AG08395 (cell line): ENCODE data around the gene LRRC38.
"Not testable (repeated sequence)": the region's sequence is repeated elsewhere in the genome, so short reads cannot be mapped to it uniquely, and the experiment has no call there.

Source experiments
- DNase-seq: peaks from one replicate; pipeline ENCODE4 v3.0.0; 2012; ENCODE audit warnings: mixed read lengths, low spot score

Gene LRRC38, protein sequence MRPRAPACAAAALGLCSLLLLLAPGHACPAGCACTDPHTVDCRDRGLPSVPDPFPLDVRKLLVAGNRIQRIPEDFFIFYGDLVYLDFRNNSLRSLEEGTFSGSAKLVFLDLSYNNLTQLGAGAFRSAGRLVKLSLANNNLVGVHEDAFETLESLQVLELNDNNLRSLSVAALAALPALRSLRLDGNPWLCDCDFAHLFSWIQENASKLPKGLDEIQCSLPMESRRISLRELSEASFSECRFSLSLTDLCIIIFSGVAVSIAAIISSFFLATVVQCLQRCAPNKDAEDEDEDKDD

DNA sequence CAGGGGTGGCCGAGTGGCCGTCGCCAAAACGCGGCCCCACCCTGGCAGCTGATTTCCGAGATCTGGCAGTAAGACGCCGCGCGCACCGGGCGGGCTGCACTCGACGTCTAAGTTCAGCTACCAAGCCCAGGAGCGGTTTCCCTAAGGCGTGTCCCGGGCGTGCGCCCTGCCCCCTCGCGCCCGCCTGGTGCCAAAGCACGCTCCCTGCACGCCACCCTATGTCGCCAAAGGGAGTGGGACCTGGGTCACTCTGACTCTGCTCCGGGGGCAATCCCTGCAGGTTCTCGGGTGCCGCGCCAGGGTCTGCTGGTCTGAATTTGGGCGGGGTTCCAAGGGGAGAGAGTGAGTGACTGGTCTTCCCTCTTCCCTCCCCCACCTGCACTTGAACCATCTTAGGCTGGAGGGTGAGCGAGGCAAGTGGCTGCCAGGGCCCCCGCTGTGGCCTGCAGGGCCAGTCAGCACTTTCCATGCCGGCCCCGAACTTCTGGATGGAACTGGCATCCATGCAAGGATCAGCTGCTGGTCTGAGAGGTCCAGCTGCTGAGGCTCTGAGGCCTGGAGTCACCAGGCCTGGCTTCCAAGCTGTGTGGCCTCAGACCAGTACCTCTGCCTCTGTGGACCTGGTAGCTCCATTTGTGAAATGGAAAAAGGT, at the start of gene LRRC38:
Gene LRRC38 (minus strand): TSS at position 109 of the 652 bp plus-strand sequence. CDS start 410 bp downstream, outside the sequence.
- DNase-seq = no peak

DNA sequence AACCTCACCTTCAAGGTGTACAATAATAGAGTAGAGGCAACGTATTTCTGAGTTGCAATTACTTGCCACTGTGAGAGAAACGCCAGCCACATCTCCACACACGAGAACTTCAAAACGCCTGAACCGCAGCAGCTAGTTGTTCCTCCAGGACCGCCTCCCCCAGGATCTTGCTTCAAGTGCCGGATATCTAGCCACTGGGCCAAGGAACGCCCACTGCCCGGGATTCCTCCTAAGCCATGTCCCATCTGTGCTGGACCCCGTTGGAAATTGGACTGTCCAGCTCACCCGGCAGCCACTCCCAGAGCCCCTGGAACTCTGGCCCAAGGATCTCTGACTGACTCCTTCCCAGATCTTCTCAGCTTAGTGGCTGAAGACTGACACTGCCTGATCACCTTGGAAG, 49.2 kb upstream of the LRRC38 start:
- not testable (repeated sequence) for DNase-seq

DNA sequence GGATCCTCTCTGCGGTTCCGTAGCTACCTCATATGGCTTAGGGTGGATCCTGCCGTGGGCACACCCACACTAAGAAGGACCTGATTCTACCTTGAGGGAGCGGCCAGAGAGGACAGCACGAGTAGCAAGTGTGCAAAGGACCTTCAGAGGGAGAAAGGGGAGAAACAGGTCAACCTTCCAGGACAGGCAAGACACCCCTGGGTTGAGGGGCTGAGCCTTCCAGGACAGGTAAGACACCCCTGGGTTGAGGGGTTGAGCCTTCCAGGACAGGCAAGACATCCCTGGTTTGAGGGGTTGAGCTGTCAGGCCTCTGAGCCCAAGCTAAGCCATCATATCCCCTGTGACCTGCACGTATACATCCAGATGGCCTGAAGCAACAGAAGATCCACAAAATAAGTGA, 46.7 kb upstream of the LRRC38 start:
- no peak for DNase-seq

DNA sequence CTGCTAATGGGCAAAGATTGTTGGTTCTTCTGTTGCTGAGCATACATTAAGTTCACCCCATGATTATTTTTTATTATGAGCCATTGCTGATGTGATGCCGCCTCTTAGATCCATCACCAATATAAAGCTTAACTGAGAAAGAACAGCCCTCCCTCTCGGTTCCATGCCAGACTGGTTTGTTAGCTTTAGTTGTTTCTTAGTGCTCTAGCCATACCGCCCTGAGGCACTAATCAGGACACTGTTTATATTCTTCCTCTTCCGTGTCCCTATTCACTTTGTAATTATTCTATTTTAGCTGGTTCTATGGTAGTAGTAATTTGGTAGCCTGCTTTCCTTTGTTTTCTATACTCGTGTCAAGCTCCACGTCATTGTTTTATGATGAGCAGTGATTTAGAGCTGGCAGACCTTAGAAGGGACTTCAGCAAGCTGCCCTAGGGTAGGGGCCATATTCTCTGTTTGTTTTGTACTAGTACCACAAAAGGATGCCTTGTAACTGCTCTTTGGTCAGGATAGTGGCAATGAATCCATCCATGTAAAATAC, 42.5 kb upstream of the LRRC38 start:
- DNase-seq = no peak

DNA sequence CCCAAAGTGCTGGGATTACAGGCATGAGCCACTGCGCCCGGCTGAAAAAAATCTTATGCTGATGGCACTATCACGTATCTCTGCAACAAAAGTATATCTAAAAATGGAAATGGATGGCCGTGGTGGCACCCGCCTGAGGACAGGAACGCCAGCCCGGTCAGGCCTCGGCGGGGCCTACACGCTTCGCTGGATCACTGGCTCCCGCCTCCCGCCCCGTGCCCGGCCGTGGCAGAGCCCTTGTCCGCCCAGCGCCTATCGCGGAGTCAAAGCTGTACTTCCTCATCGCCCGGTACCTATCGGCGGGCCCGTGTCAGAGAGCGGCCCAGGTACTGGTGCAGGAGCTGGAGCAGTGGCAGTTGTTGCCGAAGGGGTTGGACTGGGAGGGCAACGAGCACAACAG, 41.0 kb upstream of the LRRC38 start:
- no peak for DNase-seq

DNA sequence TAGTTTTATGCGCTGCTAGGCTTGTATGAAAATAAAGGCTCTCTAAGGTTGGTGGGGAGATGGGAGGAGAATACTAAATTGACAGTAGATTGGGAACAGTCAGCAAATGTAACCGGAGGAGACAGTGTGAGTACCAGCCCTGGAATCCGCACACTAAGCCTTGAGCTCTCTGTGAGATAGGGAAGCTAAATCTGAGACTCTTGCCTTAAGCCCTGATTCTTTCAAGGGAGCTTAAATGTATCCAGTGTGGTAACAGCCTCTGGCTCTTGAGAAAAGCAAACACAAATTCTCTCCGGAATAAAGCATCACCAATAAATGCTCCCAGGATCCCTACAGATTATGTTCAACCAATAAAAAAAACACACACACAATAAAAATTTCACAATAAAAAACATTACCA, 36.9 kb upstream of the LRRC38 start:
- no peak for DNase-seq

DNA sequence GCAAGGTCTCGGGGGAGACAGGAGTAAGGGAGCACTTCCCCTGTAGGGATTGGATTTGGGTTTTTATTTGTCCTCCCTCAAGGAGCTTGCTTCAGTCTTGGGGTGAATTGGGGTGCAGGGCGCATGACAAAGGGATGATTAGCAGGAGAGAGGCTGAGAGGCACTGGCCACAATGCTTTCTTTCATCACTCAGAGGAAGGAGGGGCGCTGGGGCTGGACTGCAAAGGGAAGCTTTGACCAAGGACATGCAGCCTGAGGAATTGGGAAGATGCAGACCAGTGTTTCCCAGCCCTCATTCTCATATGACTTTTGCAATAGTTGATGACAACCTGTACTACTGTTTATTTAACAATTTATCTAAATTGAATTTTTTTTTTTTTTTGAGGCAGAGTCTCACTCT, 35.7 kb upstream of the LRRC38 start:
- no peak for DNase-seq

DNA sequence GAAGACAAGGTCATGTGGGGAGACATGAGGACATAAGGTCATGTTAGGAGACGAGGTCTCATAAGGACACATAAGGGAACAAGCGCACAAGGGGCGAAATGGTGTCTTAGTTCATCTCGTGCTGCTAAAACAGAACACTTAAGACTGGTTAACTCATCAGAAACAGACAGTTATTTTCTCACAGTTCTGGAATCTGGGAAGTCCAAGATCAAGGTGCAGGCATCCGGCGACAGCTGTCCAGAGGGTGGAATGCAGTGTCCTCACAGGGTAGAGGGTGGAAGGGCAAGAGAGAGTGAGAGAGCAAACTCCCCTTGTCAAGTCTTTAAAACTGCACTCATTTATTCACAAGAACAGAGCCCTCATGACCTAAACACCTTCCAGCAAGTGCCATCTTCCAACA, 35.2 kb upstream of the LRRC38 start:
- DNase-seq = no peak

DNA sequence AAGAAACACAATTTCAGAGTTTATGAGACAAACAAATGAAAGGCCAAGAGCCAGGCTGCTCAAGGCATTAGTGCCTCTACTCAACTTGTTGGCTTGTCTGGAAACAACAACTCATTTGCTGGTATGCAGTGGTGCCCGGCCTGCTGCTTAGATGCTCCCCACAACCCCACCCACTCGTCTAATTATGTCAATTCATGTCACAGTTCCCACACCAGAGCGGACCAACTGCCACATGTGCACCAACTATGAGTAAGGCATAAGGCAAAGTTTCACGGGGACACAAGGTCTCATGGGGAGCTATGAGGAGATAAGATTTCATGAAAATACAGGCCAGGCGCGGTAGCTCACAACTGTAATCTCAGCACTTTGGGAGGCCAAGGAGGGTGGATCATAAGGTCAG, 34.5 kb upstream of the LRRC38 start:
- no peak for DNase-seq

DNA sequence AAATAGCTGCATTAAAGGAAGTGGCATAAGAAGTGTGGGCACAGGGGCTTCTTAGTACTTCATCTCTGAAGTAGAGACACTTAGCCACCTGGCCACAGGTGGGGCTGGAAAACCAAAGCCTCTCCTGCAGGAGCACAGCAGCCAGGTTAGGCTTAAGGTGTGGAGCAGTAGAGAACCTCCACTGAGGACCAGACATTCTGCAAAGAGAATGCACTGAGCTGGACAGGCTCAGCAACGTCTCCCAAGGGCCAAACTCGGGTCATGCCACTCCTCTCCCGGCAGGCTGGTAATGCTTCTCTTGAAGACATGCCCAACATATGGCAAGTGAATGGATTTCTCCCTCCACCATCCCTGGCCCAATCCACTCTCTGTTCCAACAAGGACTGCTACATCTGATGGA, 33.0 kb upstream of the LRRC38 start:
- DNase-seq = no peak

DNA sequence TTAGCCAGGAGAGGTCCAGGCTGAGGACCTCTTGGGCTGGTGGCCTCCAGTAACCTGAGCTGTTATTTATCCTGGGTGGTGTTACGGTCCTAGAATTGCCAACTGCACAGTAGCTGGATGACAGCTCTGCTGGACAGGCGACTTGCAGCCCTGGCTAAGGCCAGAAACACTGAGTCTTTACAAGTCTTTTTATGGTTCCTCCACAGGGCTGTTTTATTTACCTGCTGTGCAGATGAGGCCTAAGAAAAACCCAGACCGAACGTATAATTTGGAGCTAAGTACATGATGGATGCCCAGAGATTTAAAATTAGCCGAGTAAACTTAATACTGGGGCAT, 30.4 kb upstream of the LRRC38 start:
- no peak for DNase-seq

DNA sequence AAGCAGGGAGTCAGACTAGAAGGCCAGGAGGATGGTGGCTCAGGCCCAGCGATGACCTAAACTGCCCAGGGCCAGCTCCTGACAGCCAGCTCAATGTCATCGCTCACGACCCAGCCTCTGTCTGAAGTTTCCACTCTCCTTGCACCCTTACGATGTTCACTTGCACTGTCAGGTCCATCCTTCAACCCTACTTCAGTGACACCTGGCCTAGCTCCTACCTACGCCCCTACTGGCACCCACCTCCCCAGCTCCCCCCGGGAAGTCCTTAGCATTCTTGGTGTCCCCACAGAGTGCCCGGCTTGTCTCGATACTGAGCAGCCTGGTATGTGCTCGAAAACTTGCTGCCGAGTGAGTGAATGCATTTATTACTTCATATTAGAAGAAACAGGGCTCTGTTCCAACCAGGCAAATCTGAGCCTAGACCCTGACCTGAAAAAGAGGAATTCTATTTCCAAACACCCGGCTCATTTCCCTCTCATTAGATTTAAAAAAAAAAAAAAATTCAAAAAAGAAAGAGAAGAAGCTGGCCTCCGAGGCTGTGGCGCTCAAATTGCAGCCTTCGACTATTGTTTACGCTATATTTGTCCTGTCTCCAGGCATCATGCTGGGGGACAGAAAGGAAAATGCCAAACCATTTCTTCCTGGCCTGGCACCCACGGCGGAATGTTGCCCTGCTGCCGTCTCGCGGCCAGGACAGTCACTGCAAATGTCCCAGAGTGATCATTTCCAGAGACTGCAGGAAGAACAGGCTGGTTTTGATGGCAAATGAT, 29.8 kb upstream of the LRRC38 start:
- peak; percentile 74 for DNase-seq

DNA sequence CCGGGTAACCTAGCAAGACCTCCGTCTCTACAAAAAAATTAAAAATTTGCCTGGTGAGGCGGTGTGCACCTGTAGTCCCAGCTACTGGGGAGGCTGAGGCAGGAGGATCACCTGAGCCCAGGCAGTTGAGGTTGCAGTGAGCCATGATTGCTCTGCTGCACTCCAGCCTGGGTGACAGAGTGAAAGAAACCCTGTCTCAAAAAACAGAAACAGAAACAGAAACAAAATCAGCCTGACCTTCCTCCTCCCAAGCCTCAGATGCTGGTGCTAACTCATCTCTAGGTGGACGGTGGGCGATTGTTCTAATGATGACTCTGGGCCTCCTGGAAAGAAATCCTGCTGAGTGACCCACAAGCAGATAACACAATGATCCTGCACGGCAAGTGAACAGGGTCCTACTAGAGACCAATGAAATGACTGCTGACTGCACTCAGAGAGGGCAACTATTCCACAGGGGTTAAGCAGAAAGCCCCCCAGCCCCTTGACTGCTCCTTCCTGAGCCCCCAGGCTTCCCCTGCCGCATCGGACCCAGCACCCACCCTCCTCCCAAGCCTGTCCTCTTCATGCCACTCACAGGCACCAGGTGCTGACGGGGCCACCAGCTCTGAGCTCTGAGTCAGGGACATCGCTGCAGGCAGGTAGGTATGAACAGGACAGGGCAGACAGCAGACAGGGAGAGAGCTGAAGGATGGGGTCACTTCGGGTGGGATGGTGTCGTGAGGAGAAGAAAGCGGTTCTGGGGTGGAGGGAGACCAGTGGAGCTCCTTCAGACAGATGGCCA, 27.8 kb upstream of the LRRC38 start:
- DNase-seq = no peak

DNA sequence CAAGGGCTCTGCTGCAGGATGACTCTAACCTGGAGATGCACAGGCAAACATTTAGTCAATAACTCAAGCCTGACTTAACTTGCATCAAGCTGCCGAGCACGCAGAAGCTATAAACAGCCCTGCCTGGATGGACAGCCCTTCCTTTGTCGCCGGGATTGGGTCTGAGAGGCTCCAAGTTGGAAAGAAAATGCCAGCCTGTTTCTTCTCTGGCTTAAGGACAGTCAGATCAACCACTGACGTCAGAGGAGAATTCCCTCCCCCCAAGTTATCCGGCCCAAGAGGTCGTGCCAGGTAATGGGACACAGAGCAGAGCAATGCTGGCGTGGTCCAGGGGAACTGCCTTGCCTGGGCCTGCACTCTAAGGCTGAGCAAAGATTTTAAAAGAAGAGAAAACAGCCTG, 27.1 kb upstream of the LRRC38 start:
- DNase-seq = no peak

DNA sequence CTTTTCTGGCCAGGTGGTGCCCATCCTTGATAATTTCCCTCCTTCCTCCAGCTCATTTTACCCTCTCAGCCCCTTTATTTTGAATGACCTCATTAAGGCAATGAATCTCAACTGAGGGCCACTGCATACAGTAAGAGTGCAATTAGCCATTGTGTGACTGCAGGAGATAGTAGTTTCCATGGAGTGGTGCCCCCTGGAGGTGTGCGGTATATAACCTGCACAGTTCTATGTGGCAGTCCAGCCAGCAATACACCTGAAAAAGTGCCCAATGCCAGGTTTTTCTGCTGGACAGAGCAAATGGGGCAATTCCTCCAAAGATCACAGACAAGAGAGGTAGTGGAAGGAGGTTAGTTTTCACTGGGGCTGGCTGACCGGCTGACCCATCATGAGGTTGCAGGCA, 25.9 kb upstream of the LRRC38 start:
- DNase-seq = no peak

DNA sequence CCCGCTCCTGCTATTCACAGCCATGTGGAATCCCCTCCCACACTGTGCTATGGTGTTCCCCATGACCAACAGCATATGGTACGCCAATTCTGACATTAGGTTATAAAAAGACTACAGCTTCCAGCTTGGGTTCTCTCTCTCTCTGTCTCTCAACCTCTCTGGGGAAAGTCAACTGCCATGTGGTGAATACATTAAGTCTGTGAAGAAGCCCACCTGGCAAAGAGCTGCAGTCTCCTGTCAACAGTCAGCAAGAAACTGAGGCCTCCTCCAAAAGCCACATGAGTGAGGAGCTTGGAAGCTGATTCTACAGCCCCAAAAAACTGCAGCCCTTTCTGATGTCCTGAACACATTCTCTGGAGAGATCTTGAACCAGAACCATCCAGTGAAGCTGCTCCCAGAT, 25.0 kb upstream of the LRRC38 start:
- no peak for DNase-seq

DNA sequence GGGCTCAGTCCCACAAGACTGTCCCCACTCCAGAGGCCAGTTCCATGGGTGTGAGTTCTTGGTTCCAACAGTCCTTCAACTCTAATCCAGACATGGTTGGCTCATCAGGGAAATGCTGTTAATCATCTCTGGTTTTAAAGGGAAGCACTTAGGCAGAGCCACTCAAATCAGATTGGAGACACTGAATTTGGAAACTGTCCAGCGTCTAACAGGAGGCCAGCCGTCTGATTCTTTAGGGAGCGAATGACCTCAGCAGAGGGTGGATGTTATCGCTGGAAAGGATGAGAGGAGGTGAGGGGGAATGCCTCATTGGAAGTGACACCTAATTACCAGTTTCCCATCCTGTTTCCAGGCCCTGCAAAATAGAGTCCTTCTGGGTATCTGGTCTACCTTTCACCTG, 22.8 kb upstream of the LRRC38 start:
- no peak for DNase-seq

DNA sequence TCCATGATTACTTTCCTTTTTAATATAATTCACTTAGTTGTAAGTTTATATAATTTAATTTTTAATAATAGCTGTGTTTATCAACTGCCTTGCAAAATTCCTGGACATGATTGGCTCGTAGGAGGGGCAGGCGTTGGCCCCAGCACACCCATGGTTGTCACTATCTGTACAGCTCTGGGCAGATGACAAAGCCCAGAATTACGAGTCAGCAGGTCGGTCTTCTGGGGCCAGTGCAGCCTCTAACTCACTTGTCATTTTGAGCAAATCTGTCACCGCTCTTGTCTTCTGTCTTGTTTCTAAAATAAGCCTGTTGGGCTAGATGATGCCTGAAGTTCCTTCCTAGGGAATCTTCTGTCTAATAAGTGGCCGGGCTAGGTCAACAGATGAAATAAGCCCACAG, 21.4 kb upstream of the LRRC38 start:
- DNase-seq = no peak

DNA sequence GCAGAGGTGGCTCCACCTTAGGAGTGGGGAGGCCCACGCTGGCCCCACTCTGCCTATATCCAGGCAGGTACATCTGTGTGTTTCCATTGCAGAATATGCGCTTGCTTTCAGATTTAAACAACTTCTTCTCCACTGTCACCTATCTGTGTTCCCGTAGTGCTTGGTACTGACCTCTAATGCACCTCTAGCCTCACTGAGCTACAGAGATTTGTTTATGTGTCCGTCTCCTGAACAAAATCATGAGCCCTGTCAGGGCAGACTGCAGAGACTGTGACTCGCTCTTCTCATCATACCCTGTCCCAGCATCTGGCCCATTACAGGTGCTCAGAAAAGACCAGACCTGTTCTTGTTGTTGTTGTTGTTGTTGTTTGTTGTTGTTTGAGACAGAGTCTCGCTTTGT, 14.5 kb upstream of the LRRC38 start:
- DNase-seq = no peak

DNA sequence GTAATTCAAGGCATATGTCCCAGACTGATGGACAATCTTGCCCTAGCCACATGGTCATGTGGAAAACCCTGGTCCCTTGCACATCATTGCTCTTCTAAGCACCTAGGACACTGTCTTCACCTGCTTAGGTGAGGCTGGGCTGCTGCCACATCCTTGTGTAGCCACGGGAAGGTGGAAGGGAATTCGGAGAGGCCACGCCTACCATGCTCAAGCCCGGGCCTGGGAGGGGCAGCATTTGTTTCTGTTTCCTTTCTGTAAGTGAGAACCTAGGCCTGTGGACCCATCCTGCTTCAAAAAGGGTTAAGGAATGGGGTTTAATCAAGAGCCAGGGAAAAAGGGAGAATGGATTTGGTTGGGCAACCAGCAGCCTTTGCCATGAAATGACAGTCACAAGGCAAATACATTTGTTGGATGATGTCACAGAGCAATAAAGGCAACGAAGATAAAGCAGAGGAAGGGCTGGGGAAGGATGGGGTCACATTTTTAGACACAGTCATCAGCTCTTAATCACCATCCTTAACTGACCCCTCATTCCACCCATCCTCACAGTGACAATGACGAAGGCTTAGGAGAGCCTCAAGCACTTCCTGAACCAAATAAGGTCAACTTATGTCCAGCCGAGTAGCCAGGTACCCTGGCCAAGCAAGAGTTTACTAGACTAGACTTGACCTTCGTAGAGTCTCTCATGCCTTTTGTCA, 10.1 kb upstream of the LRRC38 start:
- DNase-seq = no peak

DNA sequence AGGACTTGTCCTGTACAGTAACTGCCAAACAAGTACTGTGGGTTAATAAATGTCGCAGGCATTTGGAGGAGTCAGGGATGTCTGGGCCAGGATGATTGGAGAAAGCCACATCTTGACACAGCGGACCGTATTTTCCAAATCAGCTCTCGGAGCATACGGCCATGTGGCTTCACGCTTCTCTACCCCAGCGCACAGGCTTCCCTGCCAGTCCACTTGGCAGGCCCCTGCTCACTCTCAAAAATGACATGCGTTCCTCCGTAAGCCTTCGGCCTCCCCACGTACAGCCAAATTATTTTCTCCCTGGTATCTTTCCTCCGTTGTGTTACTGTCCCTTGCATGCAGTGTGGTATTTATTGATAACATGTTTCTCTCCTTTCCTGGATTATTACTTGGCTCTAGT, 7.2 kb upstream of the LRRC38 start:
- no peak for DNase-seq
